Gastrocnemius medialis (tissue), 4 donors: ENCODE results near the gene NRCAM.

ENCODE experiments used
- CTCF ChIP-seq, 5 experiments: fragments of 450-650 bp in 3 of 5; fragments of 200-600 bp in 2 of 5; sonication (generic) in 2 of 5; IDR thresholded peaks in 4 of 5; conservative IDR thresholded peaks in 1 of 5; 1 replicate in 4 of 5; 2 replicates in 1 of 5; pipeline ENCODE4 v1.5.1; 2016 to 2019; ENCODE audit warnings: antibody characterized with exemption in 5 of 5, mild to moderate bottlenecking in 3 of 5, moderate library complexity in 3 of 5
- POLR2A ChIP-seq, 2 donors: fragments of 450-650 bp; IDR thresholded peaks; one replicate each; pipeline ENCODE4 v1.6.1; 2017; ENCODE audit warnings: antibody characterized with exemption in 2 of 2, mild to moderate bottlenecking in 2 of 2, moderate library complexity in 2 of 2

- TF ChIP-seq CTCF (IDR thresholded peaks at IDR 0.05 in 4 of 5, conservative IDR thresholded peaks at IDR 0.05 in 1 of 5) (no peak), POLR2A (IDR thresholded peaks at IDR 0.05) (no peak)
Measured at GRCh38 chr7:108225531-108226181, 230.6 kb downstream of the NRCAM start.
